Measurements from ENCODE around the gene ATXN10. TPM values are rescaled to one million over a fixed set of nuclear protein-coding genes. Genes with fewer than 3 reads are reported as not detected.
A peak's percentile ranks its signal among the peaks of the same experiment; 100 is the strongest.

The ATXN10 gene
- total RNA-seq, 4 donors from 2014 or later = 35.5 to 83.3 (median 51.1) TPM

GRCh38 chr22:45866126-45866645 is 194.6 kb downstream of the ATXN10 start:
- TF ChIP-seq, protein P1, sequence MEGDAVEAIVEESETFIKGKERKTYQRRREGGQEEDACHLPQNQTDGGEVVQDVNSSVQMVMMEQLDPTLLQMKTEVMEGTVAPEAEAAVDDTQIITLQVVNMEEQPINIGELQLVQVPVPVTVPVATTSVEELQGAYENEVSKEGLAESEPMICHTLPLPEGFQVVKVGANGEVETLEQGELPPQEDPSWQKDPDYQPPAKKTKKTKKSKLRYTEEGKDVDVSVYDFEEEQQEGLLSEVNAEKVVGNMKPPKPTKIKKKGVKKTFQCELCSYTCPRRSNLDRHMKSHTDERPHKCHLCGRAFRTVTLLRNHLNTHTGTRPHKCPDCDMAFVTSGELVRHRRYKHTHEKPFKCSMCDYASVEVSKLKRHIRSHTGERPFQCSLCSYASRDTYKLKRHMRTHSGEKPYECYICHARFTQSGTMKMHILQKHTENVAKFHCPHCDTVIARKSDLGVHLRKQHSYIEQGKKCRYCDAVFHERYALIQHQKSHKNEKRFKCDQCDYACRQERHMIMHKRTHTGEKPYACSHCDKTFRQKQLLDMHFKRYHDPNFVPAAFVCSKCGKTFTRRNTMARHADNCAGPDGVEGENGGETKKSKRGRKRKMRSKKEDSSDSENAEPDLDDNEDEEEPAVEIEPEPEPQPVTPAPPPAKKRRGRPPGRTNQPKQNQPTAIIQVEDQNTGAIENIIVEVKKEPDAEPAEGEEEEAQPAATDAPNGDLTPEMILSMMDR (IDR thresholded peaks at IDR 0.05) = no peak
- no peak for TF ChIP-seq POLR2A (IDR thresholded peaks at IDR 0.05)
- intact Hi-C loops (cut with DNase I; ENCODE audit: low total_unique reads) = no loop called here
- DNase-seq (ENCODE audit: low spot score in 2 of 2) = no peak
- no peak overlapping the region for H3K4me3 ChIP-seq (ENCODE audit: low read depth, poor library complexity, severe bottlenecking)
- 20 to 23% methylated on average over 33 to 34 of the region's 37 CpGs for WGBS, 2 donors

- WGBS, 2 donors = 3% methylated on average over 38 of the region's 55 CpGs; no CpG with 5 or more reads in 1 of the 2 donors
- no peak overlapping the region for H3K4me3 ChIP-seq (ENCODE audit: low read depth, poor library complexity, severe bottlenecking)
- DNase-seq (ENCODE audit: low spot score in 2 of 2) = no peak
- TF ChIP-seq, protein P1 (IDR thresholded peaks at IDR 0.05) = no peak
- no peak for TF ChIP-seq POLR2A (IDR thresholded peaks at IDR 0.05)
- intact Hi-C loops (cut with DNase I; ENCODE audit: low total_unique reads) = no loop called here
Observed at GRCh38 chr22:45866646-45867117, 195.0 kb downstream of the ATXN10 start.

GRCh38 chr22:45867118-45867905 is 195.7 kb downstream of the ATXN10 start:
- intact Hi-C loops (cut with DNase I; ENCODE audit: low total_unique reads) = no loop called here

DNA sequence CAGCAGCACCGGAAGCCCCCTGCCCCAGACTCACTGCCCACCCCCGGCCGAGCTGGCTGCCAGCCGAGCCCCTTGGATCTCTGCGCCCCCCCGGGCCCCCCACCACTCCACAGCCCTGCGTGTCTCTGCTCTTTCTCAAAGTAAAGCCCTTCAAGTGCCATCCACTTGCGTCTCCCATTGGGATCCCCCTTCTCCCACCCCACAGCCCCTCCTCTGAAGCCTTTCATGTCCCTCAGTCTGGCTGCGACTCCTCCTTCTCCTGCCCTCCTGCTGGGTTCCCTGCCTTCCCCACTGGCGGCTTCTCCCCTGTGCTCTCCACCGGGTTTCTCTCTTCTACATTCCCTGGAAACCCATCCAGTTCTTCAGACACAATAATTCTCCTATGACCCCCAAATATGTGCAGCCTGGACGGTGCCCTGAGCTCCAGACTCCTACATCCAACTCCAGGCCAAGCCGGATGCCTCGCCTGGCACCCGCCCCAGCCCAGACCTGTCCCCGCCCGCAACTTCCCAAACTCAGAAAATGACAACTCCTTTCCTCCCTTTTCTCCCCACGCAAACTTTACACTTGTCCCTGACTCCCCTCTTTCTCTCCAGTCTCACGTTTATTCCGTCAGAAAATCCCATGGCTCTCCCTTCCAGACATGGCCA is 196.4 kb downstream of the ATXN10 start:
- TF ChIP-seq POLR2A (IDR thresholded peaks at IDR 0.05) = no peak
- TF ChIP-seq, protein P1 (IDR thresholded peaks at IDR 0.05) = no peak
- DNase-seq (ENCODE audit: low spot score in 2 of 2) = peak in 1 of 2 donors; percentile 85
- WGBS, 2 donors = 17 to 30% methylated on average over 20 of the region's 20 CpGs
- intact Hi-C loops (cut with DNase I; ENCODE audit: low total_unique reads) = no loop called here
- no peak overlapping the region for H3K4me3 ChIP-seq (ENCODE audit: low read depth, poor library complexity, severe bottlenecking)

More at GRCh38 chr22:45867118-45867905, 195.7 kb downstream of the ATXN10 start:
- 2 to 6% methylated on average over 51 to 64 of the region's 87 CpGs for WGBS, 2 donors
- no peak for DNase-seq (ENCODE audit: low spot score in 2 of 2)
- TF ChIP-seq, protein P1 (IDR thresholded peaks at IDR 0.05) = no peak
- TF ChIP-seq POLR2A (IDR thresholded peaks at IDR 0.05) = no peak
- H3K4me3 ChIP-seq (ENCODE audit: low read depth, poor library complexity, severe bottlenecking) = no peak overlapping the region

DNA sequence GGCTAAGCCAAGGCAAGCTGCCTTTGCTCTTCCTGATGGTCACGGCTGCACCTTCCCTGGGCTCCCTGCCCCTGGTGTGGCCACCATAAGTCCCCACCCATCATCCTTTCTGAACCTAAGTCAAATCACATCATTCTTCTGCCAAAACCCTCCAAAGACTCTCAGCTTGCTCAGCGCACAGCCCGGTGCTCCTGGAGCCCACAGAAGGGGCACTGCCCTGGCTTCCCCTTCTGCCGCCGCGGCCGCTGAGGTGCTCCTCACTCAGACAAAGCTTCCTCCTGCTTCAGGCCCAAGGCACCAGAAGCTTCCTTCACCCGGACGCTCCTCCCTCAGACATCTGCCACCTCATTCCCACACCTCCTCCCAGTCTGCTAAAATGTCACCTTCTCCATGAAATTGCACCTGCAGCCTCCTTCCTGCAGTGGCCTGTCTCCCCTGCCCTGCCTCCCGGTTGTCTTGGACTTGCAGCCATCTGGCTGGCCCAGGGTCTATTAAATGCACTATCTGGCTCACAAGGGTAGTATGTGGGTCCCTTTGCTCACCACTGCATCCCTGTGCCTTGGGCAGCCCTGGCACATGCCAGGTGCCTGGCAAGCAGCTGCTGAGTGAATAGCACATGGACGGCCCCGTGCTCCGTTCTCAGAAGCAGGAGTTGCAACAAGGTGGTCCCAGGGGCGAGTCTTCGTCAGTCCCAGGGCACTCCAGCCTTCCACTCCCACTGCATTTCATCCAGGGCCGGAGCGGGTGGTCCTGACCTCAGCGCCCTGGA is 197.1 kb downstream of the ATXN10 start:
- WGBS, 2 donors = 52 to 66% methylated on average over 15 to 18 of the region's 18 CpGs
- no peak overlapping the region for H3K4me3 ChIP-seq (ENCODE audit: low read depth, poor library complexity, severe bottlenecking)
- intact Hi-C loops (cut with DNase I; ENCODE audit: low total_unique reads) = no loop called here
- DNase-seq (ENCODE audit: low spot score in 2 of 2) = no peak
- no peak for TF ChIP-seq POLR2A (IDR thresholded peaks at IDR 0.05)
- TF ChIP-seq, protein P1 (IDR thresholded peaks at IDR 0.05) = no peak

Data from lower leg skin (tissue), 4 donors.